Measurements from ENCODE around the gene KHDC4. TPM values are rescaled to one million over a fixed set of nuclear protein-coding genes. Genes with fewer than 3 reads are reported as not detected.

Gene KHDC4
- polyA plus RNA-seq, 1 of the 3 experiments (the other 2 are of a cell fraction), result 43.1 TPM

DNA sequence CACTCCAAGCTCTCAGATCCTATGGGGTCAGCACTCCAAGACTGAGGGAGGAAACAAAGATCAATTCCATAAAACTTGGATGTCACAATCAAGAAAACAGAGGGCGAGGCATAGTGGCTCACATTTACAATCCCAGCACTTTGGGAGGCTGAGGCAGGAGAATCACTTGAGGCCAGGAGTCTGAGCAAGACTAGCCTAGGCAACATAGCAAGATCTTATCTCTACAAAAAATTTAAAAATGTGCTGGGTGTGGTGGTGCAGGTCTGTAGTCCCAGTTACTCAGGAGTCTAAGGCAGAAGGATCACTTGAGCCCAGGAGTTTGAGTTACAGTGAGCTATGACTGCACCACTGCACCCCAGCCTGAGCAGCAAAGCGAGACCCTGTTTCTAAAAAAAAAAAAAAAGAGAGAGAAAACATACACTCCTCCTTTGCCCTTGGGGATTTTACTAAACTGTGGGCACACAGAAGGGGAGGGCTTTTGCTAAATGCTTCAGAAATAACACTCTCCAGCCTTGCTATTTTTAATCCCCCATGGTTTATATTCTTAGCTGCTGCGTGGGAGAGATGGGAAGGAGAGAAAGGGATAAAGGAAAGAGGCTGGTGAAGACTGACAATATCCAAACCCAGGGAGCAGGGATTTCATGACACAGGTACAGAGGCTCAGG is 26.0 kb upstream of the KHDC4 start (continued):
- no peak for TF ChIP-seq REST (IDR thresholded peaks at IDR 0.05; ENCODE audit: low read depth, low read length)
- no peak for TF ChIP-seq FOXJ3 (CRISPR knock-in tag; IDR thresholded peaks at IDR 0.05)
- TF ChIP-seq MXI1 (IDR thresholded peaks at IDR 0.05; ENCODE audit: low read depth, low read length), result no peak

DNA sequence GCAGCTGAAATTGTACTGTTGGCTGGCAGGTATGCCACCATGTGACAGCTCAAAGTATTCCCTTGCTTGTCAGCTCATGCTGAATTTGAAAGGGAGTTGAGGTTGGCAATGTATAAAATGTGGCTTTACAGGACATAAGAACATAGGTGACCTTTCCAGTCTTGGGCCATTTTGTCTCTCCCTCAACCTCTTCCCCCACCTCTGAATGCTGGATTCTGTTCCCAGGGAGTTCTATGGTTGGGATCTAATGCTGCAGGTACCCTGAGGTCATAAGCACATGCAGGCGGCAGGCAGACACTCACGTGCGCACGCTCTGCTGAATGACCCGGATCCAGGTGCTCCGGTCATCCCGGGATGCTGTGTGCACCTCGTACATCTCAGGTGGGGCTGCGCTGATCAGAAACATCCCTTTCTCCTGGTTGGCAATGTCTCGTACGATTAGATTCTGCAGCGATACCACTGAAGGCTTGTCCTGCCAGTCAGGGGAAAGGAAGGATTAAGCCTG is 23.2 kb upstream of the KHDC4 start:
- Histone ChIP-seq H3F3A (replicated peaks; ENCODE audit: insufficient read depth) (peaks cover 26% of the 10 kb centered on the region), H3K79me2 (ENCODE audit: insufficient read depth) (peaks cover 27% of the 10 kb centered on the region; the same call in 1 of the 2 replicates), H3K27ac (ENCODE audit: low read depth in 2 of 2, low read length in 1 of 2) (no peak overlapping the region), H3K9me2 (no peaks in the 10 kb centered on the region), H4K20me1 (ENCODE audit: insufficient read depth) (peaks cover 6% of the 10 kb centered on the region; the same call in 1 of the 2 replicates), H3K27me3 (ENCODE audit: insufficient read depth) (no peaks in the 10 kb centered on the region), H3K9ac (no peak overlapping the region), H3K4me1 (ENCODE audit: control insufficient read depth in 1 of 2, insufficient read depth in 2 of 2, low read depth in 1 of 2, low read length in 1 of 2) (peaks cover 3 to 12% of the 10 kb centered on the region in 2 experiments; a peak in 1 of 4 replicates), H2AFZ (ENCODE audit: low read depth) (no peak overlapping the region), H3K9me3 (no peaks in the 10 kb centered on the region), H3K4me2 (no peak overlapping the region), H3K4me3 (ENCODE audit: low read depth in 2 of 2, low read length in 1 of 2) (no peak overlapping the region), H3K36me3 (replicated peaks in 1 of 2; ENCODE audit: control insufficient read depth in 1 of 2, insufficient read depth in 2 of 2, low read length in 1 of 2) (peaks cover 53 to 81% of the 10 kb centered on the region in 2 experiments)
- POLR2A ChIA-PET, result interaction anchor here (1.7 kb wide), 1 partner anchor 23 kb away, joined by 4 read pairs; the partner anchor contains the start of gene KHDC4
- 90% methylated on average over 9 of the region's 12 CpGs for WGBS (ENCODE audit: low lambda C conversion rate)
- no peak for DNase-seq
- CTCF ChIA-PET, result interaction anchor here (1.0 to 3.3 kb wide), 5 partner anchors 20 to 109 kb away, joined by 3 to 9 read pairs (median 4); partner anchors contain the start of genes ARHGEF2 and KHDC4
- TF ChIP-seq RXRA (IDR thresholded peaks at IDR 0.05; ENCODE audit: borderline replicate concordance, low read depth) (no peak), GABPA (IDR thresholded peaks at IDR 0.05; ENCODE audit: low read depth) (no peak), FOXJ3 (CRISPR knock-in tag; IDR thresholded peaks at IDR 0.05) (no peak), RCOR1 (IDR thresholded peaks at IDR 0.05; ENCODE audit: low read length) (no peak), USF2 (IDR thresholded peaks at IDR 0.05; ENCODE audit: borderline replicate concordance, low read depth, low read length) (no peak), REST (IDR thresholded peaks at IDR 0.05; ENCODE audit: low read depth, low read length) (no peak), CTCF (IDR thresholded peaks at IDR 0.05) (no peak), CHD2 (IDR thresholded peaks at IDR 0.05; ENCODE audit: low read length, partially characterized antibody) (no peak), SMC3 (IDR thresholded peaks at IDR 0.05; ENCODE audit: low read depth, low read length) (no peak), TAF1 (IDR thresholded peaks at IDR 0.05; ENCODE audit: borderline replicate concordance, low read depth, low read length) (no peak), MXI1 (IDR thresholded peaks at IDR 0.05; ENCODE audit: low read depth, low read length) (no peak), POLR2AphosphoS5 (IDR thresholded peaks at IDR 0.05; ENCODE audit: low read depth, low read length) (no peak), NRF1 (IDR thresholded peaks at IDR 0.05; ENCODE audit: low read depth, low read length) (no peak), USF1 (IDR thresholded peaks at IDR 0.05; ENCODE audit: borderline replicate concordance, low read depth) (no peak), TCF12 (IDR thresholded peaks at IDR 0.05) (no peak)
- TF ChIP-seq, protein P1, sequence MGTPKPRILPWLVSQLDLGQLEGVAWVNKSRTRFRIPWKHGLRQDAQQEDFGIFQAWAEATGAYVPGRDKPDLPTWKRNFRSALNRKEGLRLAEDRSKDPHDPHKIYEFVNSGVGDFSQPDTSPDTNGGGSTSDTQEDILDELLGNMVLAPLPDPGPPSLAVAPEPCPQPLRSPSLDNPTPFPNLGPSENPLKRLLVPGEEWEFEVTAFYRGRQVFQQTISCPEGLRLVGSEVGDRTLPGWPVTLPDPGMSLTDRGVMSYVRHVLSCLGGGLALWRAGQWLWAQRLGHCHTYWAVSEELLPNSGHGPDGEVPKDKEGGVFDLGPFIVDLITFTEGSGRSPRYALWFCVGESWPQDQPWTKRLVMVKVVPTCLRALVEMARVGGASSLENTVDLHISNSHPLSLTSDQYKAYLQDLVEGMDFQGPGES (IDR thresholded peaks at IDR 0.05; ENCODE audit: low read depth, low read length), result no peak
